ENCODE measurements around the gene DCC.

DNA sequence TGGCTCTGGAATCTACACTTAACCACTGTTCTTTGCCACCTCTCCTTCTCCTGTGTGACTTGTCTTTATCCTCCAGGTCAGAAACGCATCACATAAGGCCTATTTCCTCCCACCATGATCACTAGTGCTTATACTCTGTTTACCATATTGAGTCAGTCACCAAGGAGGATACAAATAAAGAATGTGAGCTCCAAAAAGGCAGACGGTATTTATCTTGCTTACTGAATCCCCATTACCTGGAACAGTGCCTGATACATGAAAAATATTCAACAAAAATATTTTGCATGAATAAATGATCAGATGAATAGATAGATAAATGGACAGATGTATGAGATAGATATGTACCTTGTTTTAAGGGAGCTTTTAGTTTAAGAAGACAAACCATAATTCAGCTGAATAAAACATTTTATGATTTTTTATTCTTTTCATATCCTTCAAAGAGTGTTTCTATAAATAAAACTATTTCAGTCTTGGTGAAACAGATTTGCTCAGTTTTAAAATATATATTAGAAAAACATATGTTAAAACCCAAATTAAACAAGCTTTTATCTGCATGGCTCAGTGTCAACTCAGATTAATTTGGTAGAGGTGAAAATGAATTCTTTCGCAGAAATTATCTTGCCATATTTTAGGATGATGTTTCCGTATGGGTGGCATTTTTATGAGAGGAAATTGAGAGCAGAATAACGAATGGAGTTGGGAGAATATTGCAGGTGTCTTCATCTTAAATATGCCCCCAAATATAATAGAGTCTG, 799.9 kb downstream of the DCC start:
- TF ChIP-seq, protein P1, sequence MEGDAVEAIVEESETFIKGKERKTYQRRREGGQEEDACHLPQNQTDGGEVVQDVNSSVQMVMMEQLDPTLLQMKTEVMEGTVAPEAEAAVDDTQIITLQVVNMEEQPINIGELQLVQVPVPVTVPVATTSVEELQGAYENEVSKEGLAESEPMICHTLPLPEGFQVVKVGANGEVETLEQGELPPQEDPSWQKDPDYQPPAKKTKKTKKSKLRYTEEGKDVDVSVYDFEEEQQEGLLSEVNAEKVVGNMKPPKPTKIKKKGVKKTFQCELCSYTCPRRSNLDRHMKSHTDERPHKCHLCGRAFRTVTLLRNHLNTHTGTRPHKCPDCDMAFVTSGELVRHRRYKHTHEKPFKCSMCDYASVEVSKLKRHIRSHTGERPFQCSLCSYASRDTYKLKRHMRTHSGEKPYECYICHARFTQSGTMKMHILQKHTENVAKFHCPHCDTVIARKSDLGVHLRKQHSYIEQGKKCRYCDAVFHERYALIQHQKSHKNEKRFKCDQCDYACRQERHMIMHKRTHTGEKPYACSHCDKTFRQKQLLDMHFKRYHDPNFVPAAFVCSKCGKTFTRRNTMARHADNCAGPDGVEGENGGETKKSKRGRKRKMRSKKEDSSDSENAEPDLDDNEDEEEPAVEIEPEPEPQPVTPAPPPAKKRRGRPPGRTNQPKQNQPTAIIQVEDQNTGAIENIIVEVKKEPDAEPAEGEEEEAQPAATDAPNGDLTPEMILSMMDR (IDR thresholded peaks at IDR 0.05), result no peak
- no peak for TF ChIP-seq POLR2A (IDR thresholded peaks at IDR 0.05)
